OCI-LY7 (cell line): ENCODE results near the gene FSTL1.

Source experiments
- CTCF ChIP-seq: fragments of 200-600 bp; sonication (generic); conservative IDR thresholded peaks from 2 replicates; pipeline ENCODE4 v1.5.1; 2014; ENCODE audit warnings: mild to moderate bottlenecking, antibody characterized with exemption, low read length, moderate library complexity, mixed read lengths
- EZH2phosphoT487 ChIP-seq: fragments of 200-600 bp; sonication (generic); IDR thresholded peaks from 2 replicates; pipeline ENCODE4 v1.6.1; 2018; ENCODE audit warnings: low read depth, borderline replicate concordance, mild to moderate bottlenecking, mixed run types, antibody characterized with exemption, low read length, moderate library complexity, mixed read lengths

DNA sequence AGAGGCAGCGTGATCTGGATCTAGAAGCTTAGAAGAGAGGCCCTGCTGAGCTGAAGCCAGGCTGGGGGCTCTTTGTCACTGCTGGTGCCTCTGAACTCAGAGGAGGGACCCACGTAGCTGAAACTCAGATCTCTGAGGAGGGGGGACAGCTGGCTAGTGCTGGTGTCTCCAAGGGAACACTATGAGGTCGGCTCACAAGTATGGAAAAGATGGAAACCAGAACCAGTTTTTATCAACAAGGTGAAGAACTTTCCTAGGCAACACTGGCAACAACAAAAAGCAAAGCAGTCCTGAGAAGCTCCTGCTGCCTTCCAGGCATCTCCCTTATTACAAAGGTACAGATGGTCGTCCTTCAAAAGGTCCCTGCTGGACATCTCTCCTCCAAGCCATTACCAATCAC, 27.0 kb upstream of the FSTL1 start:
- TF ChIP-seq CTCF (no peak), EZH2phosphoT487 (no peak)
